ENCODE data around the gene SAMD8. TPM values are rescaled to one million over a fixed set of nuclear protein-coding genes. Genes with fewer than 3 reads are reported as not detected.

Gene SAMD8
- total RNA-seq: 16.5 and 29.8 TPM in 2 replicates

GRCh38 chr10:75111365-75111906 is at the start of gene SAMD8:
TSS of gene SAMD8 (plus strand) at chr10:75111656. CDS start at chr10:75150529, 38,873 bp downstream.

GRCh38 chr10:75210282-75211006 is 99.0 kb downstream of the SAMD8 start, which contains the start of gene VDAC2:
TSS of gene VDAC2 (plus strand) at chr10:75210796. CDS start at chr10:75211159, 363 bp downstream.

Other genes with a start within 250 kb of the SAMD8 start
- 172 and 173 TPM in 2 replicates for gene VDAC2, start 99.1 kb downstream of the SAMD8 start, total RNA-seq
- 15.1 and 47.8 TPM in 2 replicates for gene COMTD1, start 124.3 kb downstream of the SAMD8 start, total RNA-seq